HS-27A (cell line): ENCODE results near the gene FOXJ2.
"Not testable (repeated sequence)": the region's sequence is repeated elsewhere in the genome, so short reads cannot be mapped to it uniquely, and the experiment has no call there.

Experiments used
- DNase-seq: peaks from one replicate; pipeline ENCODE4 v3.0.0-alpha.2; 2012; ENCODE audit warnings: low read depth, missing footprints

Gene FOXJ2

DNA sequence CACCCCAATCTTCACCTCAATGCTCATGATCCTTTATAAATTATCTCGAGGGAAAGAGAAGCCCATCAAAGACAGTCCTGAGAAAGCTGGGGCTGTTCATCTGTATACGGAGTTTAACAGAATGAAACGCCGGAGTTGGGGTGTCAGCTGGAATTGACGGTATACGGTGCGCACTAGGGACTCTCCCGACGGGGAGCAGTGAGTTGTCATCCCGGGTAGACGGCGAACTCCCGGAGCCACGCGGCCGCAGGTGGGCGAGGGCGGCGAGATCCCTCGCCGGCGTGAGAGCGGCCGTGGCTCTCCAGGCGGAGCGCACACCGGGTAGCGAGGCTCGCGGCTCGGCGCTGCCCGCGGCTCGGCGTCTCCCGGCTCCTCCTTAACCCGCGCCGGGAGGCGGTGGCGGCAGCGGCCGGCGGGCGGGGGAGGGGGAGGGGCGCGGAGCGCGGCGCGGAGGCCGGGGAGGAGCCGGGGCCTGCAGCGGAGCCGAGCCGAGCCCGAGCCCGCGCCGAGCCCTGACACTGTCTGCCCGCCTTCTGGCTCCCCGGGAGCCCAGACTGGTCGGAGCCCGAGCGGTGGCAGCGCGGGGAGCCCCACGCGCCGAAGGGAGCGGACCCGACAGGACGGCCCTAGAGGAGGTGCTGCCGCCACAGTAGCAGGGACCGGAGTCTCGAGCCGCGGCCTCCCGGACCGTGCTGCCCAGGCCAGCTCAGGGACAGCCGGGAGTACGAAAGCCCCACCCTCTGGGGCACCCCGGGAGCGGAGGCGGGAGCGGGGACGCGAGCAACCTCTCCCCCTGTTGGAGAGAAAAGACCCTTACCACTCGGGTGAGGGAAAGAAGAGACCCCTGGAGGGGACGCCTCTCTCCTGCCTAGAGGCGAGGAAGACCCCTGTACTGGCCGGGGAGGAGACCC is at the start of gene FOXJ2:
Gene FOXJ2, plus strand, starts transcription at position 475 of the 911 bp plus-strand sequence. CDS start 7,117 bp downstream, outside the sequence.
- peak; percentile 53 for DNase-seq

DNA sequence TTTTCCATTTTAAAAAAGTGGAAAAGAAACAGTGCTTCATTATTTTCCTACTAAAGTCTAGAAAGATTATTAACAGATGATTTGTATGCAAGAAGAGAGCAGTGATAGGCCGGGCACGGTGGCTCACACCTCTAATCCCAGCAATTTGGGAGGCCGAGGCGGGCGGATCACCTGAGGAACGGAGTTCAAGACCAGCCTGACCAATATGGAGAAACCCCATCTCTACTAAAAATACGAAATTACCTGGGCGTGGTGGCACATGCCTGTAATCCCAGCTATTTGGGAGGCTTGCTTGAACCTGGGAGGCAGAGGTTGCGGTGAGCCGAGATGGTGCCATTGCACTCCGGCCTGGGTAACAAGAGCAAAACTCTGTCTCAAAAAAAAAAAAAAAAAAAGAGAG is 49.5 kb upstream of the FOXJ2 start:
- DNase-seq: not testable (repeated sequence)

GRCh38 chr12:7983460-7983859 is 49.1 kb upstream of the FOXJ2 start:
- not testable (repeated sequence) for DNase-seq

DNA sequence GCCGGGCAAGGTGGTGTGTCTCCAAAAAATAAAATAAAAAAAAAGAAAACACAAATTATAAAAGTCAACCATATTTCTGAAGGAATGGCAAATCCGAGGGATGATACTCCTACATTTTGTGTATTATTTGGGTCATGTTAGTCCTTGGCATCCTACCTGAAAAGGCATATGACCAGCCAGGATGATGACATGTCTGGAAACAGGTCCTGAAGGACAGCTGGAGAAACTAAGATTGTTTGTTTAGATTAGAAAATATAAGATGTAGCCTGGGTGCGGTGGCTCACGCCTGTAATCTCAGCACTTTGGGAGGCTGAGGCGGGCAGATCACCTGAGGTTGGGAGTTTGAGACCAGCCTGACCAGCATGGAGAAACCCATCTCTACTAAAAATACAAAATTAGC is 47.6 kb upstream of the FOXJ2 start:
- DNase-seq: no peak

DNA sequence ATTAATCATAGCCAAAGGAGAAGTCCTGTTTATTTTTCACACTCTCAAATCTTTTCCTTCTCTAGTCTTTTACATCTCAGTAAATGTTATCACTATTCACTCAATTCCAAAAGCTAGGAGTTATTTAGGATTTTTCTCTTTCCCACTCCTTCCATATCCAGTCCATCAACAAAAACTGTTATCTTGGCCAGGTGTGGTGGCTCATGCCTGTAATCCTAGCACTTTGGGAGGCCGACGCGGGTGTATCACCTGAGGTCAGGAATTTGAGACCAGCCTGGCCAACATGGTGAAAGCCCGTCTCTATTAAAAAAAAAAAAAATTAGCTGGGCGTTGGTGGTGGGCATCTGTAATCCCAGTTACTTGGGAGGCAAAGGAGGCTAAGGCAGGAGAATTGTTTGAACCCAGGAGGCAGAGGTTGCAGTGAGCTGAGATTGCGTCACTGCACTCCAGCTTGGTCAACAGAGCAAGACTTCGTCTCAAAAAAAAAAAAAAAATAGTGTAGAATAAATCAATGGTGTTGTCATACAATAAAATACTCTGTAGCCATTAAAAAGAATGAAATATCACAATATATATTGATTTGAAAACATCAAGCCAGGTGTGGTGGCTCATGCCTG is 46.6 kb upstream of the FOXJ2 start:
- no peak for DNase-seq

GRCh38 chr12:7989827-7990491 is 42.6 kb upstream of the FOXJ2 start:
- no peak for DNase-seq

- DNase-seq: no peak
These were observed 41.0 kb upstream of the FOXJ2 start for GRCh38 chr12:7991535-7991934.

- DNase-seq: peak; percentile 85
These were observed 37.7 kb upstream of the FOXJ2 start for GRCh38 chr12:7994731-7995205.

DNA sequence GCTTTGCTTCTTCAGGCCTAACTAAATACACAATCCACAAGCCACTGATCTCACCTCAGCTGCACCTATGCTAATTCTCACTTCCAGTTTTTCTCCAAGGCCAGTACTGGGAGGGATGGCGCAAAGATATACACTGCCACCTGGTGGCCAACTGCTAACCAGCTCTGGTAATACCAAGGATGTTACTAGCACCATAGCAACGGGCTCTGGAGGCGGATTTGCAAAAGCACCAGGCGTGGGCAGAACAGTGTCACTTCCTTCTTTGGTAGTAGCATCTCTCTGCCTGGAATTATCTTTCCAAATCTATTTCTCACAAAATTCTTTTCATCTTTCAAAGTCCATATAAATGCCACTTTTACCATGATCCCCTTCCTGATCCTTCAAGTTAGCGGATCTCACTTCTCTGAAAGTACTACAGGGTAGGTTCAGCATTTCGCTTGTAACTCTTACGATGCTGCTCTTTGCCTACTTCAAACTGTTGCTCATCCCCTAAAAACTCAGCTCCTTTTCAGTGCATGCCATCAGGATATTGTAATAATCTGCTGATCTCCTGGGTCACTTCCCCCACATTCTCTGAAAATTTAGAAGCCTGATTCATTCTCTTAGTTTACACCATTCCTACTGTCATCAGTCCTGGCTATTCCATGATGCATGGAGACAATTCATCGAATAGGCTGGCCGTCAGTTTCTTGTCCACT is 37.1 kb upstream of the FOXJ2 start:
- peak; percentile 90 for DNase-seq

GRCh38 chr12:8000827-8001226 is 31.7 kb upstream of the FOXJ2 start:
- not testable (repeated sequence) for DNase-seq

DNA sequence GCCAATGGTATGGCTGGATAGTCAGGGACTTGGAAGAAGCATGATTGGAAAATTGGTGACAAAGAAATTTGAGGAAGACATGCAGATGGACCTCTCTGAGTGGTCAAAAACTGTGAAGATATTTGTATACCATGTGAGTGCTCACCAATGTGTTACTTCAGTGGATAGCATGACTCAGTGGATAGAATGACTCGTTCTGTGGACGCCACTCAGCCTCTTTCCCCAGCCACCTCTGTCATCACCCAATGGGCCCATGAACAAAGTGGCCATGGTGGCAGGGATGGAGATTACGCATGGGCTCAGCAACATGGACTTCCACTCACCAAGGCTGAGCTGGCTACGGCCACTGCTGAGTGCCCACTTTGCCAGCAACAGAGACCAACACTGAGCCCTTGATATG is 31.0 kb upstream of the FOXJ2 start:
- DNase-seq: not testable (repeated sequence)

GRCh38 chr12:8004897-8005296 is 27.6 kb upstream of the FOXJ2 start:
- DNase-seq: not testable (repeated sequence)

GRCh38 chr12:8011331-8011730 is 21.2 kb upstream of the FOXJ2 start:
- no peak for DNase-seq

DNA sequence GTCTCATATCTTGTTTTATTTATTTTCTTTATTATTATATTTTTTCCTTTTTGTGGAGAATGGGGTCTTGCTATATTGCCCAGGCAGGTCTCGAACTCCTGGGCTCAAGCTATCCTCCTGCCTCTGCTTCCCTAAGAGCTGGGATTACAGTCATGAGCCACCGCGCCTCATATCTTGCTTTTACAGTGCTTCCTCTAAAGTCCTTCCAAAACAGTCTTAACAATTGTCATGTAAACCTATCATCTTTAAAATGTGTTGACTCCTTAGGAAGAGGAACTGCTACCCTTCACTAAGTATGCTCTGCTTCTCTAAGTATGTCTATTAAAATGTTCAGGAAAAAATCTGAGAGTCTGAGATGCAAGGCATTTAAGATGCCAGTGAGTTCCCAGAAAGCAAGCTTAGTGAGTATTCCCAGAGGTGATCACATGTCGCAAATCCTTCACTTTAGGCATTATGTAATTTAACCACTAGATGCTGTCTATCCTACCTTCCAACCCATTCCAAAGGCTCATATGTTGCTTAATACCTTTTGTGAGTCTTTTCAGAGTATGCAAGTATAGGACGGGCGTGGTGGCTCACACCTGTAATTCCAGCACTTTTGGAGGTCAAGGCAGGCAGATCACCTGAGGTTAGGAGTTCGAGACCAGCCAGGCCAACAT is 19.7 kb upstream of the FOXJ2 start:
- DNase-seq: no peak

GRCh38 chr12:8014836-8015235 is 17.7 kb upstream of the FOXJ2 start:
- no peak for DNase-seq

DNA sequence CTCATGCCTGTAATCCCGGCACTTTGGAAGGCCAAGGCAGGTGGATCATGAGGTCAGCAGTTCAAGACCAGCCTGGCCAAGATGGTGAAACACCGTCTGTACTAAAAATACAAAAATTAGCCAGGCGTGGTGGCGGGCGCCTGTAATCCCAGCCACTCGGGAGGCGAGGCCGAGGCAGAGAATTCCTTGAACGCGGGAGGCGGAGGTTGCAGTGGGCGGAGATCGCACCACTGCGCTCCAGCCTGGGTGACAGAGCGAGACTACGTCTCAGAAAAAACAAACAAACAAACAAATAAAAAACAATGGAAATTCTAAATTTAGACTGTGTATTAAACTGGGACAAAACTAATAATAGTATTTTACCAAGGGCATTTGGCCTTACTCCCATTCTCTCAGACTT is 14.3 kb upstream of the FOXJ2 start:
- DNase-seq: not testable (repeated sequence)

GRCh38 chr12:8018666-8019581 is 13.6 kb upstream of the FOXJ2 start:
- no peak for DNase-seq

DNA sequence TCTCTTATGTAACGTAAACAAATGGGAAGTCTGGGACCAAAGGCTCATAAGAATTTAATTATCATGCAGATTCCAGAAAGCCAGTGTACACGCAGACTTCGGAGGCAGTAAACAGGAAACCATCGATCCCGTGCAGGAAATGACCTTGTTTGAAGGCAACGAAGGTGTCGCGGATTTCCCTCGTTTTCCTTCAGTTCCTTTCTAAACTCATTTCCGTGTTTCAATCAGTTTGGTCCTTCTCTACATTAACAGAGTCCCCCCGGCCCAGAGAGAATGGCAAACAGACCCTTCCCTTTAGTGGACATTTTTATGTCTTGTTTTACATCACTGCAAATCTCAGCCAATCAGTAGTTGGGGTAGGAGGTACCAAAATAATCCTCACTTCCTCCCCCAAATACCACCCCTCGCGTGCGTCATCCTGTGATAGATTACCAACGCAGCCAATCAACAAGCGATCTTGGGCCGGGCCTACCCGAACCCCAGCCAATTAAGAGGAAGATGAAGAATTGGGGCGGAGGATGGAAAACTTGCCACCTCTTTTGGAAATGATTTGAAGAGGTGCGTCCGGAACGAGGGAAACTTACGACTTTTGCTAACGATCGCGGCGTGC is 6.1 kb upstream of the FOXJ2 start:
- peak; percentile 99 for DNase-seq

DNA sequence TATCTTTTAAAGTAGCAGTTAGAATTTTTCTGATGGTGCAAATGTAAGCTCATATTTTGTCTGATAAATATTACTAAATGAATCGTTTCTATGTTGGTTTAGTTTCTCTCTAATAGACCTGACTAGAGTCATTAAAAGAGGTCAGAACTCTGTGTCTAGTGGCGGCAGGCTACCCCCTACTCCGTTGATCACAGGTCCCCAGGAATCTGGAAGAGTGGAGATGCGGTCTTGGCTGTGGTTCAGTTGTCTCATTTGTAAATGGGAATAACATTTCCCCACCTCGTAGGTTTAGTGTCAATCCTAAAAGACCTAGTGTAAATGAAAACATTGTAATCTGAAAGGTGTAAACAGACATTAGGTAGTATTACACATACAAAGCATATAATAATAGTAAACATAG is 4.7 kb upstream of the FOXJ2 start:
- no peak for DNase-seq

GRCh38 chr12:8028267-8028666 is 4.2 kb upstream of the FOXJ2 start:
- no peak for DNase-seq
